Measurements from ENCODE around the gene EMC8.

The EMC8 gene

DNA sequence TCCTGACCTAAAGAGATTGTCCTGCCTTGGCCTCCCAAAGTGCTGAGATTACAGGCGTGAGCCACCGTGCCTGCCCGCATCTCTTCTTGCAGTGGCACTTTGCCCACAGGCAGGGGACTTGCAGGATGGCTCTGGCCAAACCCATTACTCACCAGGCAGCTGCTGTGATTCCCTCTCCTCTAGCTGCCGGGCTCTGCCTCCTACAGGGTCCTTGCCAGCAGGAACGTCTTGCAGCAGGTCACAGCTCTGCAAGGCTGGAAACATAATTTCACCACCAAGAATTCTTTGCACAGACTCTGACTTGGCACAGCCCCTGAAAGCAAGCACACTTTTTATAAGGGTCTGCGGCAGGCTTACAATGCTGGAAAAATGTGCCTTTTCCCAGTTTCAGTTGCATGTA is 20.4 kb upstream of the EMC8 start:
- in situ Hi-C loops (cut with MboI; ENCODE audit: low sequenced_read_pairs), result loop anchor here (10.0 to 25.0 kb wide), 2 partner anchors 165 to 693 kb away; partner anchors contain the start of gene FOXF1

DNA sequence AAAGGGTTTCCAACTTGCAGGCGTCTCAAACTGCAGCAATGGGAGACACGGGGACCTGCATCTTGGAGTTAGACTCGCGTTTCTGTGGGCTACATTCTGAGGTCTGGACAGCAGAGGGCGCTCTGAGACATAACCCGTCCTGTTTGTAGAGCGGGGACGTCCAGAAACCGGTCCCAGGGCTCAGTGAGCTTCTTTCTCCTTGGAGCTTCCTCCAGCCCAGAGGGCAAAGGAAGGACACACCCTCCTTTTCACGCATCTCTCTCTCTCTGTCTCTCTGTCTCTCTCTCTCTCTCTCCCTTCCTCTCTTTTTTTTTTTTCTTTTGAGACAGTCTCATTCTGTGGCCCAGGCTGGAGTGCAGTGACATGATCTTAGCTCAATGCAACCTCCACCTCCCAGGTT is 19.9 kb upstream of the EMC8 start:
- in situ Hi-C loops (cut with MboI; ENCODE audit: low sequenced_read_pairs), result loop anchor here (25.0 kb wide), 1 partner anchor 693 kb away; the partner anchor contains the start of gene FOXF1

DNA sequence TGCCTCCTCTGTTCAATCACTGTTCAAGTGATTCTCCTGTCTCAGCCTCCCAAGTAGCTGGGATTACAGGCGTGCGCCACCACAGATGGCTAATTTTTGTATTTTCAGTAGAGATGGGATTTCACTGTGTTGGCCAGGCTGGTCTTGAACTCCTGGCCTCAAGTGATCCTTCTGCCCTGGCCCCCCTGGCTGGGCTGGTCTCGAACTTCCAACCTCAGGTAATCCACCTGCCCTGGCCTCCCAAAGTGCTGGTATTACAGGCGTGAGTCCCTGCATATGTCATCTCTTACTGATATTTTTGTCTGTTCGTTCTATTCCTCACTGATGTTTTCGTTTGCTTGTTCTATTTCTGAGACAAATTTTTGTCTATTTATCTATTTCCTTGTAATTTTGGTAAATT is 17.9 kb upstream of the EMC8 start:
- in situ Hi-C loops (cut with MboI; ENCODE audit: low sequenced_read_pairs), result loop anchor here (25.0 kb wide), 1 partner anchor 695 kb away; the partner anchor contains the start of gene FOXF1

DNA sequence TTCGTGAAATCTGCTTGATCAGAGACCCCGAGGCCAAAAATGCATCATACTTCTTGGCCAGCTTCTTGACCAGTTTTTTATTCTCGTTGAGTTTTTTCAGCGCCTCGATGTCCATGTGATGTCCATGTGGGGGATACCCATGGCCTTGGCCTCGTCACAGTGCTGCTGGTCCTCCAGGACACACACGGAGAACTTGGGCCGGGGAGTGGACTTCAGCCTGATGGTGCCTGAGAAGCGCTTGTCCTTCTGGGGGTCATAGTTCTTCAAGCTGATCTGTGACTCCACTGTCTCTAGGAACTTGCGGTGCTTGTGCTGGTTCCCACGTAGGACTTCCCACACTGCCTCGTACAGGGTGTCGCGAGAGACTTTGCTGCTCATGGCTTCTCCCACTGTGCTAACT is 16.8 kb upstream of the EMC8 start:
- in situ Hi-C loops (cut with MboI; ENCODE audit: low sequenced_read_pairs), result loop anchor here (25.0 kb wide), 1 partner anchor 696 kb away; the partner anchor contains the start of gene FOXF1

DNA sequence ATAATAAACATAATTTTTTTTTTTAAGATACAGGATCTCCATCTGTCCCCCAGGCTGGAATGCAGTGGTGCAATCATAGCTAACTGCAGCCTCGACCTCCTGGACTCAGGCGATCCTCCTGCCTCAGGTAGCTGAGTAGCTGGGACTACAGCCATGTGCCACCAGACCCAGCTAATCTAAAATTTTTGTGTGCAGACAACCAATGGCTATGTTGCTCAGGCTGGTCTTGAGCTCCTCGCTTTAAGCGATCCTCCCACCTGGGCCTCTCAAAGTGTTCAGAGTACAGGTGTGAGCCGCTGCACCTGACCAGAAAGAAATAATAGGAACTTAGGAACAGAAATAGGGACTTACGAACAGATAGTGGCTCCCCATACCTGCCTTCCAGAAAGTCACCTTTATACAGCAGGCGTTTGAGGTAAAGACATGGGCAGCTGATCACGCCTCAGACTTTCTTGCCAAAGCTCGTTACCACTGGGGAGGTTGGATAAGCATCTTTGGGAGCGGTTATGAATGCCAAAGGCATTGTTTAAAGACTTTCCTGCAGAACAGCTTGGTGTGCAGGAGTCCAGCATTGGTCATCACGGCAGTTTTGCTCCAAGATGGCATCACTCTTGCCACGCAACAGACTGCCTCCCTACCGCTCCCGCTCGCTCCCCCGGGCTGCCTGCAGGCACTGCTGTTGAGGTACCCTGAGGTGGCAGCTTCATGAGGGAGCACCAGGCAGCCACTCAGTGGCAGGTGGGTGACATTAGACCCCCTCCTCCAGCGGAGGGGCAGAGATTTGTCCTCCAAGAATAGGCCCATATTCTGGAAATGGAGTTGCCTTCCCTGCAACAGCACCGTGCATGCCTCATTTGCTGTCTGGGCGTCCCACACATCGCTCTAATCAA is 13.7 kb upstream of the EMC8 start:
- in situ Hi-C loops (cut with MboI; ENCODE audit: low sequenced_read_pairs), result loop anchor here (25.0 kb wide), 1 partner anchor 699 kb away; the partner anchor contains the start of gene FOXF1

DNA sequence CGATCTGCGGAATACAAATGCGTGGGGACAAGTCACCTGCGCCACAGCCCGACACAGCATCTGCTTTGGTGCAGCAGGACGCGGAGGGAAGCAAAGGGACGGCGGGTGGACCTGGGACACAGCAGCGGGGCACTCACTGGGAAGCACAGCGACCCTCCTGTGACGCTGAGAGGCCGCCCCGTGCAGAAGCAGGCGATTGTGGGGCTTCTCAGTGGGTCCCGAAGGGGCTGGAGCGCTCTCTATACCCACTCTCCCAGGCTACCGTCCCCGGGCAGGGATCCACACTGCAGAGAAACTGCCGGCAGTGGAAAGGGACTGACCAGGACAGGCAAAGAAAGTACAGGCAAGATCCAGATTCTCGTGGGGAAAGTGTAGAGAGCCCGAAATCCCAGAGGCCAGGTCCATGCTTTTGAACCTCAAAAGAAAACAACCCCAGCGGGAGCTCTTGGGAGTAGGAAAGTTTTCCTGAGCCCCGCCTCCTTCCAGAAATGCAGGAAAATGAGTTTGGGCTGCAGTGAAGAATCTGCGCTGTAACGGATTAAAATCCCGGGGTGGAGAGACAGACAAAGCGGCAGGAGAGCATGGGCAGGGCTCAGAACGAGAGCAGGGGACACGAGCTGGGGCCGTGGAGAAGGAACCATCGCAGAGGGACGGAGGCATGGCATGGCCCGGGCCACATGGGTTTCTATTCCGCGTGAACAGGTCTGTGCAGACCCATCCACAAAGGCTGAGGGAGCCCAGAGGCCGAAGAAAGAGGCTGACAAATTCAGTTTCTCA is 12.9 kb upstream of the EMC8 start:
- in situ Hi-C loops (cut with MboI; ENCODE audit: low sequenced_read_pairs), result loop anchor here (25.0 kb wide), 1 partner anchor 700 kb away; the partner anchor contains the start of gene FOXF1

DNA sequence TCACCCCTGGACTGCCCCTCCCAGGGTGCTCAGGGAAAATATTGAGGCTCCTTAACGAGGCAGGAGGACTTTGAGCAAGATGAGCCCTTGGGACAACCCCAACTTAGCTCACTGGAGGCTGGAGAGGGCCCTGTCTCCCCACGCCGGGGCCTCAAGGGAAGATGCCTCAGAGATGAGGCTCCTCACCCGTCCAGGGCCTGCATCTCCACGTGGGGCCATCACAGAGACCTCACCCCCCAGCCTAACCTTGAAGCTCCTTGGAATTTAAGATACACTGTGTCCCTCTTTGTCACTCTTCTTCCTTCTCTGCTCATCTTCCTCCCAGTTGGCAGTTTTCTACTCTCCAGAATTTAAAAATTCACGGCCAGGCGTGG is 11.4 kb upstream of the EMC8 start:
- in situ Hi-C loops (cut with MboI; ENCODE audit: low sequenced_read_pairs), result loop anchor here (25.0 kb wide), 1 partner anchor 702 kb away; the partner anchor contains the start of gene FOXF1

DNA sequence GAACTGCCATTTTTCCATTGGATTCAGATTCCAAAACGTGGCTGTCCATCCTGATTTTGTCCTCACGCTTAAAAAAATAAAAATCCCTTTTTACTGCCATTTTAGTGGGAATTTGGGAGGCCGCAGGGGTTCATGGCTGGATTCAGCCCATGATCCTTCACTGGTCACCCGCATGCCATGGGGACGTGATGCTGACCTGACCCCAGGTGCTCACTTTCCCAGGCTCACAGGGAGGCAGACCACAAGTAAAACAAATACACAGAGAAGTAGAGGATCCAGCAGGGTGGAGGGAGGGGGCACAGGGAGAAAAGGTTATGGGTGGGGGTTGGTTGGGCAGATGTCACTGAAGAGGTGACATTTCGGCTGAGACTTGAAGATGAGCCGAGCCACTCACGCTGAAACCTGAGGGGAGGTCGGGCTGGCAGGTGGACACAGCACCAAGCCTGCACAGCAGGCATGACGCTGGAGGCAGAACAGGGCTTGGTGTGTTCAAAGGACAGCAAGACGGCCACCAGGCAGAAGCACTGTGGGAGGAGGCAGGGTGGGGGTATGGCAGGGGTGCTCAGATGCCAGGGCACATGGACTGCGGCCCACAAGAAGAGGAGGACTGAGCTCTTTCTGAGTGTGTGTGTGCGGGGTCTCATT is 10.9 kb upstream of the EMC8 start:
- in situ Hi-C loops (cut with MboI; ENCODE audit: low sequenced_read_pairs), result loop anchor here (25.0 kb wide), 1 partner anchor 702 kb away; the partner anchor contains the start of gene FOXF1

DNA sequence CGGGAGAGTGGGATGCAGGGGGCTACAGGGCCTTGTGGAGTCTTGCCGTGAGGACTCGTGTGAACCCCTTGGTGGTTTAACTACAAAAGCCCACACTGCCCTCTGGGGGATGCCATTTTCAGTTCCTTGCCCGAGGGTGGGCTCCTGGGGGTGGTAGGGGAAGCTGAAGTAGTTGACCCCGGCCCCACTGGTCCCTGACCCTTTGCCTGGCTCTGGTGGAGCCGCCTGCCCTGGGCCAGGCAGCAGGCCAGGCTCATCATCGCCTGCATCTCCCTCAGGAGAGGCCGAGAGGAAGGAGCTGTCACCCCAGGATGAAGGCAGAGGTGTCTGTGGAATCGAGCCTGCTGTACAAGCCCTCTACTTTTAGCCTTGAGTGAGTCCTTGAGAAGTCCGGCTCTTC is 10.3 kb upstream of the EMC8 start:
- in situ Hi-C loops (cut with MboI; ENCODE audit: low sequenced_read_pairs), result loop anchor here (25.0 kb wide), 1 partner anchor 703 kb away; the partner anchor contains the start of gene FOXF1

DNA sequence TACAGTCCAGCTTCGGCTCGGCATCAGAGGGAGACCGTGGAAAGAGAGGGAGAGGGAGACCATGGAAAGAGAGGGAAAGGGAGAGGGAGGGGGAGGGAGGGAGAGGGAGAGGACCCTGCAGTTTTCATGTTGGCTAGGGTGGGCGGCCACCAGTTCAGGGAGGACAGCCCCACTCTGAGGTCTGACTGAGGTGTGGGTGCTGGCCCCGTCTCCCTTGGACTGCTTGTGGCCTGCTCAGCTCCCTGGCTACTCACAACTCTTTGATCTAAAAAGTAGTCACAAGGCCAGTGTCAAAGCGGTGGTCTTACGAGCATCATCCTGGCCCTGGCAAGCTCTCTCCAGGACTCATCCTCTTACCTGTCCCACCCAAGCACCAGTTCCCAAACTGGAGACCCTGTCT is 9.6 kb upstream of the EMC8 start:
- in situ Hi-C loops (cut with MboI; ENCODE audit: low sequenced_read_pairs), result loop anchor here (25.0 kb wide), 1 partner anchor 703 kb away; the partner anchor contains the start of gene FOXF1

DNA sequence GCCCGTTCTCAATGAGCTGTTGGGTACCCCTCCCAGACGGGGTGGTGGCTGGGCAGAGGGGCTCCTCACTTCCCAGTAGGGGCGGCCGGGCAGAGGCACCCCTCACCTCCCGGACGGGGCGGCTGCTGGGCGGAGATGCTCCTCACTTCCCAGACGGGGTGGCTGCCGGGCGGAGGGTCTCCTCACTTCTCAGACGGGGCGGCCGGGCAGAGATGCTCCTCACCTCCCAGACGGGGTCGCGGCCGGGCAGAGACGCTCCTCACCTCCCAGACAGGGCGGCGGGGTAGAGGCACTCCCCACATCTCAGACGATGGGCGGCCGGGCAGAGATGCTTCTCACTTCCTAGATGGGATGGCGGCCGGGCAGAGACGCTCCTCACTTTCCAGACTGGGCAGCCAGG is 8.8 kb upstream of the EMC8 start:
- in situ Hi-C loops (cut with MboI; ENCODE audit: low sequenced_read_pairs), result loop anchor here (25.0 kb wide), 1 partner anchor 704 kb away; the partner anchor contains the start of gene FOXF1

DNA sequence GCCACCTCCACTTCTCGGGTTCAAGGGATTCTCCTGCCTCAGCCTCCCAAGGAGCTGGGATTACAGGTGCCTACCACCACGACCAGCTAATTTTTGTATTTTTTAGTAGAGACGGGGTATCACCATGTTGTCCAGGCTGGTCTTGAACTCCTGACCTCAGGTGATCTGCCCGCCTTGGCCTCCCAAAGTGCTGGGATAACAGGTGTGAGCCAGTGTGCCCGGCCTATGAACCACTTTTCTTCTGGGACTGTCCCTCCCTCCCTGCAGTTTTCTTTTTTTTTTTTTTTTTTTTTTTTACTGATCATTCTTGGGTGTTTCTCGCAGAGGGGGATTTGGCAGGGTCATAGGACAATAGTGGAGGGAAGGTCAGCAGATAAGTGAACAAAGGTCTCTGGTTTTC is 8.0 kb upstream of the EMC8 start:
- in situ Hi-C loops (cut with MboI; ENCODE audit: low sequenced_read_pairs), result loop anchor here (25.0 kb wide), 1 partner anchor 705 kb away; the partner anchor contains the start of gene FOXF1

DNA sequence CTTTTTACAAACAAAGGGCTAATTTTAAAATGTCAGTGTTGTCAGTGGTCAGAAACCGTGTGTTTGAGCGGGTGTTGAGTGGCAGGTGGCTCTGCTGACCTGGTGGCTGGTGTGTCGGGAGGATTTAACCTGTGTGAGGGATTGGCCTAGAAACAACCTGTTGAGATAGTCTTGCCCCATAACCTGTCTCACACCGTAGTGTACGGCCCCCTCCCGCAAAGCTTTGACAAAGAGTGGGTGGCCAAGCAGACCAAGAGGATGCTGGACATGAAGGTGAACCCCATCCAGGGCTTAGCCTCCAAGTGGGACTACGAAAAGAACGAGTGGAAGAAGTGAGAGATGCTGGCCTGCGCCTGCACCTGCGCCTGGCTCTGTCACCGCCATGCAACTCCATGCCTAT is 7.2 kb upstream of the EMC8 start:
- in situ Hi-C loops (cut with MboI; ENCODE audit: low sequenced_read_pairs), result loop anchor here (25.0 kb wide), 1 partner anchor 706 kb away; the partner anchor contains the start of gene FOXF1

DNA sequence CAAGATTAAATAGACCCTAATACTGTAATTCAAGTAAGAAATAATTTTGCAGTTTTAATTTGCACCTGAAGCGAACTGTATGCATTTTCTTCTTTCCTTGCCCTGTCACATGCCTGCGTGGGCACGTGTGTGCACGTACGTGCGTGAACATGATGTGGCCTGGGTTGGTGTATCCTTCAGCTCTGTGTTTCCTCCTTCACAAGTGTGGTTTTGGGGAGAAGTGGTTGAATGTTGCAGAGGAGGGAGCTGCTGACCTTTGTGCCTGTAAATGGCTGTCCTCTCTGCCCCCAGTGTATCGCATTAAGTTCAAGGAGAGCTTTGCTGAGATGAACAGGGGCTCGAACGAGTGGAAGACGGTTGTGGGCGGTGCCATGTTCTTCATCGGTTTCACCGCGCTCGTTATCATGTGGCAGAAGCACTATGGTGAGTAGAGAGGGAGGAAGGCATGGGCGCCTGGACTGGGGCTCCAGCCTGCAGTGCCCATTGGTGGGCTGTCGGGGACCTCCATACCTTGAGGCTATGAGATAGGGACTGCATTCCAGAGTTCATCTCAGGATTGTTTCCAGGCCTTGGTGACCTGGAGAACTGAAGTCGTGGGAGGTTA is 6.2 kb upstream of the EMC8 start:
- in situ Hi-C loops (cut with MboI; ENCODE audit: low sequenced_read_pairs), result loop anchor here (25.0 kb wide), 1 partner anchor 707 kb away; the partner anchor contains the start of gene FOXF1

DNA sequence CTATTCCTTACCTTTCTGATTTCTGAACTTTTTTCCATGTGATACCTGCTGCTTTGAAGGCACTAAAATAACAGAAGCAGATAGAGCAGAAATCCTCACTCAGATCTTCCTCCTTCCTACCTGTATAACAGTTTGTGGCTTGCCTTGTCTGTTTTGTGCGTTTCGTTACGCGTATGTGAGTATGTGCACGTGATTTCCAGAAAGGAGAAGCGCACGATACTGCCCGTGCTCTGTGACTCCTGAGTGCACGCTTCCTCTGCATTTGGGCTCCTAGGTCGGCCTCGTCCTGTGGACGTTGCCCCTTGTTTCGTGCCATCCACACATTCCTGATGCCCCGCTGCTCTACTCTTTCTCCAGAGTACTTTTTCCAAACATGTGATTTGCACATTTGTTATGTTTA is 4.2 kb upstream of the EMC8 start:
- in situ Hi-C loops (cut with MboI; ENCODE audit: low sequenced_read_pairs), result loop anchor here (25.0 kb wide), 1 partner anchor 709 kb away; the partner anchor contains the start of gene FOXF1

DNA sequence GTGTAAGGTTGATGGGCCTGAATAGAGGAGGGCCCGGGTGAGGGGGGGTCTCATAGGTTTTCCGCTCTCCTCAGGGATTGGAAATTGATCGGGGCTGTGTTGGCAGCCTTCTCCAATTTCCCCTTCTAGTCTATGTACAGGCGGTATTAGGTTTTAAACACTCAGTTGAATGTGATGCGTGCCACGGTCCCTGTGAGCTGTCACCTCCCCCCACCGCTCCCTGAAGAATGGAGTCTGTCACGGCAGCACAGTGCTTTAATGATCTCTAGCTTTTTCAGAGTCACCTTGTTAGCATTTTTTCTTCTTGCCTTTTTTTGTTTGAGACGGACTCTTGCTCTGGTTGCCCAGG is 951 bp upstream of the EMC8 start:
- in situ Hi-C loops (cut with MboI; ENCODE audit: low sequenced_read_pairs), result loop anchor here (25.0 kb wide), 1 partner anchor 712 kb away; the partner anchor contains the start of gene FOXF1

DNA sequence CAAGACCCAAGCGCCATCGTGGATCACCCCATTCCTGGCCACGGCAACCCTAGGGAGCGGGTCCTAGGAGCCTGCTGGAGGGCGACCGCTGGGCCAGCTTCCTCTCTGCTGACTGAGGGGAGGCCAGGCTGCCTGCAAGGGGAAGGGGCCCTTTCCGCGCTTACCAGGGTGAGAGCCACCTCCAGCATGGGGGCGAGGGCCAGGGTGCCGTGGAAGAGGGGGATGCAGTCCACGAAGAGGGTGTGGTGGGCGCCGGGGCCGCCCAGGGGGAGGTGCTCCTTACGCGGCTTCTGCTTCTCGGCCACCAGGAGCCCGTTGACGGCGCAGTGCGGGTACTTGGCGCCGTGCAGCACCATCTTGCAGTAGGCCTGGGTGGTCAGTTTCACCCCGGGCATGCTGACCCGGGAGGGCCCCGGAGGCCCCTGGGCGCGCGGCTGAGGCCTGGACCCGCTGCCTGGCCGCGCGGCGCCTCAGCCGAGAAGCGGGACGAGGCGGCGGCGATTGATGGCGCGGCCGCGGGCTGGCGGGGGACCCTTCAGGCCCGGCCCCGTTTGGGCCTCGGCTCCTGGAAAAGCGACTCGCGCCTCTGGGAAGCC is 345 bp downstream of the EMC8 start:
- in situ Hi-C loops (cut with MboI; ENCODE audit: low sequenced_read_pairs), result no loop called here

DNA sequence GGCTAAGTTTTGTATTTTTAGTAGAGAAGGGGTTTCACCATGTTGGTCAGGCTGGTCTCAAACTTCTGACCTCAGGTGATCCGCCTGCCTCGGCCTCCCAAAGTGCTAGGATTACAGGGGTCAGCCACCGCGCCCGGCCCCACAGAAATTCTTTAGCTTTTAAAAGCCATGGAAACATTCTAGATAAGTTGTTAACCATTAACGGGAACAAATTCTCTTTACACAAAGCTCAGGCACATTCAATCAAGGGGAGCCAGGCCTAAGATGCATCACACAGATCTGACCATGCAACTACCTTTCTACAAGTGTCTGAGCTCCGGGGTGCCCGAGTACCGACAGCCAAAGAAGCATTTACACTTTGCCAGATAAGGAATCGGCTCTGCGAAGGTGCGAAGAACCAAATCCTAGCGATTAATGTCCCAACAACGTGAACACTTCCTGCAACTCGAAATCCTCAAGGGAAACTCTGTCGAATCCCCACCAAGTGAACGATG is 1.0 kb downstream of the EMC8 start:
- in situ Hi-C loops (cut with MboI; ENCODE audit: low sequenced_read_pairs), result no loop called here

DNA sequence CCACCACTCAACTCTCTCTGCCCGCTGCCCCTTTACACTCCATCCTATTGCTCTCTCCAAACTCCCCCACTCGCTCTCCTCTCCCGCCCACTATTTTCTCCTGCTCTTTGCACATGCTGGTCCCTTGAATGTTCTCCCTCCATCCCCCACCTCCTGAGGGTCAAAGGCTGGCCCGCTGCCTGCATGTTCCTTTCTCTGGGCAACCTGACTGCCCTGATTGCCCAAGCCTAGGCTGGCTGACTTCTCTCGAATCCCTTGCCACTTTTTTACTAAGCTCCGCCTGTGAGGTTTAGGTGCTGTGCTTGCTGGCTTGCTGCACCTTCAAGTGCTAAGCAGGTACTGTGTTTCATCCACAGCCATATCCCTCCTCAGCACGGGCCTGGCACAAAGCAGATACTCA is 2.7 kb downstream of the EMC8 start:
- in situ Hi-C loops (cut with MboI; ENCODE audit: low sequenced_read_pairs), result no loop called here
